ENCODE data around the gene DCTN5.

DCTN5 gene

GRCh38 chr16:23666571-23667354, 25.5 kb downstream of the DCTN5 start:
- H3K9me3 ChIP-seq (ENCODE audit: control insufficient read depth in 1 of 2, low read length in 2 of 2), result no peaks in the 10 kb centered on the region
- H3K4me3 ChIP-seq (ENCODE audit: low read depth in 1 of 2, low read length in 2 of 2), result no peak overlapping the region
- peaks cover 78 to 83% of the 10 kb centered on the region in 2 donors for H3K36me3 ChIP-seq (ENCODE audit: control insufficient read depth in 1 of 2, insufficient read depth in 2 of 2, low read length in 2 of 2)
- no peaks in the 10 kb centered on the region for H3K27me3 ChIP-seq (ENCODE audit: low read depth, low read length)
- no peak overlapping the region for H3K27ac ChIP-seq (ENCODE audit: low read length)
- H3K4me1 ChIP-seq (ENCODE audit: control insufficient read depth in 1 of 2, insufficient read depth in 2 of 2, low read length in 2 of 2), result no peaks in the 10 kb centered on the region

DNA sequence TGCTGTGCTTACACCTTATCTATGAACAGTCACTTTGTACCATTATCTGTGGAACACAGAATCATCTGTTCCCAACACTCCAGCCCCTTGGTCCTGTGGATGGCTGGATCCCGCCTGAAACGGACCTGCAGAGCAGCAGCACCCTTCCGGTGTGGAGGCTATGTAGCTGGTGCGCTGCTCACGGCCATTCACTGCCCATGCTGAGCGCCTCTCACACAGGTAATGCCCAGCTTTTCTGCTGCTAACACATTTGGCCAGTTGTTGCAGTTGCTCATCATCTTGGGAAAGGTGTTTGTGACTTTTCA, 26.0 kb downstream of the DCTN5 start:
- Histone ChIP-seq H3K4me3 (ENCODE audit: low read depth in 1 of 2, low read length in 2 of 2) (no peak overlapping the region), H3K4me1 (ENCODE audit: control insufficient read depth in 1 of 2, insufficient read depth in 2 of 2, low read length in 2 of 2) (no peaks in the 10 kb centered on the region), H3K27ac (ENCODE audit: low read length) (no peak overlapping the region), H3K36me3 (ENCODE audit: control insufficient read depth in 1 of 2, insufficient read depth in 2 of 2, low read length in 2 of 2) (peaks cover 76 to 80% of the 10 kb centered on the region in 2 donors), H3K27me3 (ENCODE audit: low read depth, low read length) (no peaks in the 10 kb centered on the region), H3K9me3 (ENCODE audit: control insufficient read depth in 1 of 2, low read length in 2 of 2) (no peaks in the 10 kb centered on the region)

DNA sequence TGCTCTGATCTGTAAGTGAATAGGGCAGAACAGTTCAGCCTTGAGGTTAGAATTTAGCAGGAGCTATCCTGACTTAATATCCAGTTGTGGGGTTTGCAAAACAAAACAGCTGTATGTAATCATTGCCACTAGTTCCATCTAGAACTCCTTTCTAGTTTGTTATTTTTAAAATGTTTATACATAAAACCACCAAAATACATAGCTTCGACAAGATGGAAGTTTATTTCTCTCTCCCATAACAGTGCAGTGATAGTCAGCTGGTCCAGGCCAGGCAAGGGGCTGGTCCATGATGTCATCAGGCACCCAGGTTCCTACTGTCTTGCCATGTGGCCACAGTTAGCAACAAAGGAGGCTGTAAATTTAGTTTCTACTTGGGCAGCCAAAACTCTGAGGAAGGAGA, 27.0 kb downstream of the DCTN5 start:
- no peak overlapping the region for H3K4me3 ChIP-seq (ENCODE audit: low read depth in 1 of 2, low read length in 2 of 2)
- no peak overlapping the region for H3K27ac ChIP-seq (ENCODE audit: low read length)
- H3K4me1 ChIP-seq (ENCODE audit: control insufficient read depth in 1 of 2, insufficient read depth in 2 of 2, low read length in 2 of 2), result no peaks in the 10 kb centered on the region
- no peaks in the 10 kb centered on the region for H3K27me3 ChIP-seq (ENCODE audit: low read depth, low read length)
- H3K9me3 ChIP-seq (ENCODE audit: control insufficient read depth in 1 of 2, low read length in 2 of 2), result no peaks in the 10 kb centered on the region
- H3K36me3 ChIP-seq (ENCODE audit: control insufficient read depth in 1 of 2, insufficient read depth in 2 of 2, low read length in 2 of 2), result peaks cover 73 to 74% of the 10 kb centered on the region in 2 donors

- H3K9me3 ChIP-seq (ENCODE audit: control insufficient read depth in 1 of 2, low read length in 2 of 2), result no peaks in the 10 kb centered on the region
- no peak overlapping the region for H3K4me3 ChIP-seq (ENCODE audit: low read depth in 1 of 2, low read length in 2 of 2)
- H3K36me3 ChIP-seq (ENCODE audit: control insufficient read depth in 1 of 2, insufficient read depth in 2 of 2, low read length in 2 of 2), result peaks cover 69 to 71% of the 10 kb centered on the region in 2 donors
- no peaks in the 10 kb centered on the region for H3K4me1 ChIP-seq (ENCODE audit: control insufficient read depth in 1 of 2, insufficient read depth in 2 of 2, low read length in 2 of 2)
- no peak overlapping the region for H3K27ac ChIP-seq (ENCODE audit: low read length)
- H3K27me3 ChIP-seq (ENCODE audit: low read depth, low read length), result no peaks in the 10 kb centered on the region
These were observed 27.6 kb downstream of the DCTN5 start for GRCh38 chr16:23668873-23669272.

DNA sequence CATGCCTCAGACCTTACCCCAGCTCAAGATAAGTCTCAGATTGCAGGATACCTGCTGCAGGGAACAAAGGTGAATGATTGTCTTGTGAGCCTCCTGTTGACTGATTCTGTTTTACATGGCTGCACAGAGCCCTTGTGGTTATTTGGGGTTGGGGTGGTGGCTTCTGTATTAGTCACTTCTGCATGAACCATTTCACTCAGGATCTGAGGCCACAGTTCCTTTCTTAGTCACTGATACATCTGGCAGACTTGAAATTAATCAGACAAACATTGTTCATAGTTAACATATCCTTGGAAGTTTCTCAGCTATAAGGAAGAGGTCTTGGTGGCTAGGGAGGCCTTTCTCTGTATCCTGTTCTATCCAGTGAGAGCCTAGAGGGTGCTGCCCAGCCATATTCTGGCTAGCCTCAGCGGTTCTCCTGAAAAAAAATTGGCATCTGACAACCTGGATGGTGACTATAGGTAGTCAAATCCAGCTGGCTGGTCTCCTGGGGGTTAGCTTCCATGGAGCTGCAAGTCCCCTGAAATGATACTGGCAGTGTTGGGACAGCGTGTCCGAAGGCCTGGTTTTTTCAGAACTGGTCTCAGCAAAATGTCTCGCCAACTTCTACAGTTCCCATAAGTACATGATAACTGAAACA, 29.0 kb downstream of the DCTN5 start:
- Histone ChIP-seq H3K27ac (ENCODE audit: low read length) (no peak overlapping the region), H3K4me1 (ENCODE audit: control insufficient read depth in 1 of 2, insufficient read depth in 2 of 2, low read length in 2 of 2) (no peaks in the 10 kb centered on the region), H3K4me3 (ENCODE audit: low read depth in 1 of 2, low read length in 2 of 2) (no peak overlapping the region), H3K9me3 (ENCODE audit: control insufficient read depth in 1 of 2, low read length in 2 of 2) (no peaks in the 10 kb centered on the region), H3K27me3 (ENCODE audit: low read depth, low read length) (no peaks in the 10 kb centered on the region), H3K36me3 (ENCODE audit: control insufficient read depth in 1 of 2, insufficient read depth in 2 of 2, low read length in 2 of 2) (peaks cover 55 to 62% of the 10 kb centered on the region in 2 donors)

- Histone ChIP-seq H3K27ac (ENCODE audit: low read length) (no peak overlapping the region), H3K9me3 (ENCODE audit: control insufficient read depth in 1 of 2, low read length in 2 of 2) (no peaks in the 10 kb centered on the region), H3K27me3 (ENCODE audit: low read depth, low read length) (no peaks in the 10 kb centered on the region), H3K36me3 (ENCODE audit: control insufficient read depth in 1 of 2, insufficient read depth in 2 of 2, low read length in 2 of 2) (peaks cover 26% of the 10 kb centered on the region in 2 donors), H3K4me3 (ENCODE audit: low read depth in 1 of 2, low read length in 2 of 2) (no peak overlapping the region), H3K4me1 (ENCODE audit: control insufficient read depth in 1 of 2, insufficient read depth in 2 of 2, low read length in 2 of 2) (peaks cover 0 to 9% of the 10 kb centered on the region in 2 donors)
These were observed 32.8 kb downstream of the DCTN5 start for GRCh38 chr16:23673971-23674614.

DNA sequence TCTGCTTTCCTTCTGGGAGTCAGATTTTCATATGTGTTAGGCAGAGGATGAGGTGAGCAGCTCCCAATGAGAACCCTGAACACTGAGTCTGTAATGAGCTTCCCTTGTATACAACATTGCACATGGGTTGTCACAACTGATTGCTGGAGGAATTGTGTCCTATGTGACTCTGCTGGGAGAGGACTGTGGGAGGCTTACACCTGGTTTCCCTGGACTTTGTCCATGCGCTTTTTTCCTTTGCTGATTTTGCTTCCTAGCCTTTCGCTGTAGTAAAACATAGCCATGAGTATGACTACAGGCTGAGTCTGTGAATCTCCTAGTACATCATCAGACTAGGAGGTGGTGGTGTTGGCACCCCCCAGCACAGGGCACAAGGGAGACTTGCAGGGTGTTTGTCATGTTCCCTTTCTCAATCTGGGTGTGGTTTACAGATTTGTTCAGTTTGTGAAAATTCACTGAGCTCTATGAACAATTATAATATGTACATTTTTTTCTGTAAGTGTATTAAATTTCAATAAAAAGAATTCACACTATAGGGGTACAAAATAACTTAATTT, 35.7 kb downstream of the DCTN5 start:
- H3K4me1 ChIP-seq (ENCODE audit: control insufficient read depth in 1 of 2, insufficient read depth in 2 of 2, low read length in 2 of 2), result peaks cover 0 to 14% of the 10 kb centered on the region in 2 donors
- H3K27me3 ChIP-seq (ENCODE audit: low read depth, low read length), result no peaks in the 10 kb centered on the region
- no peaks in the 10 kb centered on the region for H3K9me3 ChIP-seq (ENCODE audit: control insufficient read depth in 1 of 2, low read length in 2 of 2)
- no peak overlapping the region for H3K4me3 ChIP-seq (ENCODE audit: low read depth in 1 of 2, low read length in 2 of 2)
- no peak overlapping the region for H3K27ac ChIP-seq (ENCODE audit: low read length)
- peaks cover 11 to 17% of the 10 kb centered on the region in 2 donors for H3K36me3 ChIP-seq (ENCODE audit: control insufficient read depth in 1 of 2, insufficient read depth in 2 of 2, low read length in 2 of 2)

DNA sequence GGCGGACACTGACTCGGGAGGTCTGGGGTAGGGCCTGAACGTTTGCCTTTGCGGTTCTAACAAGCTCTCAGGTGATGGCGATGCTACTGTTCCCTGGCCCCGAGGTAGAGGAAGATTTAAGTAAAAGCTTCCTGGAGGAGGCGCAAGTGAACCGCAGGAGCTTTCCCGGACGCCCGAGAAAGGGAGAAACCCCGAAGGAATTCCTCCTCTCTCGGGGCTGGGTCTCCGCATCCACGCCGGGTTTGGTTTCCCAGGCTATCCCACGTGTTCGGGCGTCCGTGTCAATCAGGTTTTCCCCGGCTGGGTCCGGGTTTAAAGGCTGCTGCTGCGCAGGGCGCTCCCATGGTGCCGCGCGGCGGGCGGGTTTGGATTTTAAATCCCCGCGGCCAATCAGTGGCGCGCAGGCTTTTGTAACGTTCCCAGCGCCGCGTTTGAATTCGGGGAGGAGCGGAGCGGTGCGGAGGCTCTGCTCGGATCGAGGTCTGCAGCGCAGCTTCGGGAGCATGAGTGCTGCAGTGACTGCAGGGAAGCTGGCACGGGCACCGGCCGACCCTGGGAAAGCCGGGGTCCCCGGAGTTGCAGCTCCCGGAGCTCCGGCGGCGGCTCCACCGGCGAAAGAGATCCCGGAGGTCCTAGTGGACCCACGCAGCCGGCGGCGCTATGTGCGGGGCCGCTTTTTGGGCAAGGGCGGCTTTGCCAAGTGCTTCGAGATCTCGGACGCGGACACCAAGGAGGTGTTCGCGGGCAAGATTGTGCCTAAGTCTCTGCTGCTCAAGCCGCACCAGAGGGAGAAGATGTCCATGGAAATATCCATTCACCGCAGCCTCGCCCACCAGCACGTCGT, 37.4 kb downstream of the DCTN5 start, which contains the start of gene PLK1:
PLK1 (plus strand) TSS at position 460 of the 844 bp plus-strand sequence; CDS start at position 504, 44 bp downstream.
- Histone ChIP-seq H3K36me3 (ENCODE audit: control insufficient read depth in 1 of 2, insufficient read depth in 2 of 2, low read length in 2 of 2) (peaks cover 5 to 16% of the 10 kb centered on the region in 2 donors), H3K4me3 (ENCODE audit: low read depth in 1 of 2, low read length in 2 of 2) (peak within 1 kb of the TSS; percentile 71 to 72), H3K27ac (ENCODE audit: low read length) (no peak within 1 kb of the TSS), H3K4me1 (ENCODE audit: control insufficient read depth in 1 of 2, insufficient read depth in 2 of 2, low read length in 2 of 2) (peaks cover 0 to 14% of the 10 kb centered on the region in 2 donors), H3K9me3 (ENCODE audit: control insufficient read depth in 1 of 2, low read length in 2 of 2) (no peaks in the 10 kb centered on the region), H3K27me3 (ENCODE audit: low read depth, low read length) (no peaks in the 10 kb centered on the region)

GRCh38 chr16:23679274-23679985, 38.2 kb downstream of the DCTN5 start:
- Histone ChIP-seq H3K4me1 (ENCODE audit: control insufficient read depth in 1 of 2, insufficient read depth in 2 of 2, low read length in 2 of 2) (peaks cover 0 to 14% of the 10 kb centered on the region in 2 donors), H3K4me3 (ENCODE audit: low read depth in 1 of 2, low read length in 2 of 2) (peak overlapping the region; percentile 71 to 72), H3K36me3 (ENCODE audit: control insufficient read depth in 1 of 2, insufficient read depth in 2 of 2, low read length in 2 of 2) (peaks cover under 1 to 24% of the 10 kb centered on the region in 2 donors), H3K27ac (ENCODE audit: low read length) (no peak overlapping the region), H3K27me3 (ENCODE audit: low read depth, low read length) (no peaks in the 10 kb centered on the region), H3K9me3 (ENCODE audit: control insufficient read depth in 1 of 2, low read length in 2 of 2) (no peaks in the 10 kb centered on the region)

- Histone ChIP-seq H3K4me3 (ENCODE audit: low read depth in 1 of 2, low read length in 2 of 2) (peak overlapping the region in 1 of 2 donors; percentile 21), H3K9me3 (ENCODE audit: control insufficient read depth in 1 of 2, low read length in 2 of 2) (no peaks in the 10 kb centered on the region), H3K27ac (ENCODE audit: low read length) (no peak overlapping the region), H3K4me1 (ENCODE audit: control insufficient read depth in 1 of 2, insufficient read depth in 2 of 2, low read length in 2 of 2) (peaks cover 0 to 14% of the 10 kb centered on the region in 2 donors), H3K27me3 (ENCODE audit: low read depth, low read length) (no peaks in the 10 kb centered on the region), H3K36me3 (ENCODE audit: control insufficient read depth in 1 of 2, insufficient read depth in 2 of 2, low read length in 2 of 2) (peaks cover 0 to 24% of the 10 kb centered on the region in 2 donors)
These were observed 38.7 kb downstream of the DCTN5 start for GRCh38 chr16:23679986-23680336.
